CD14-positive monocyte (primary cell): ENCODE data around the gene OBSCN. TPM values are rescaled to one million over a fixed set of nuclear protein-coding genes. Genes with fewer than 3 reads are reported as not detected.

ENCODE experiments used
- DNase-seq, 3 donors: peaks; one replicate each; pipeline ENCODE4 v3.0.0-alpha.2; 2011 to 2022
- H2AFZ ChIP-seq: 2 replicates; pipeline ENCODE4 v1.6.0; 2012; ENCODE audit warnings: mild to moderate bottlenecking, low read depth, low read length, inconsistent platforms; ENCODE audit not compliant: insufficient read depth, poor library complexity, severe bottlenecking
- H3K27ac ChIP-seq, 2 donors: 1 replicate in 1 of 2; 2 replicates in 1 of 2; pipeline ENCODE4 v1.5.1; 2012 to 2013; ENCODE audit warnings: low read length in 2 of 2, control low read depth in 1 of 2, inconsistent platforms in 1 of 2, low read depth in 1 of 2, mild to moderate bottlenecking in 1 of 2
- H3K27me3 ChIP-seq, 2 donors: one replicate each; pipeline versions ENCODE4 v1.6.0 to v1.6.1; 2011 to 2013; ENCODE audit warnings: low read length in 2 of 2; ENCODE audit not compliant: control insufficient read depth in 2 of 2, insufficient read depth in 2 of 2
- H3K36me3 ChIP-seq, 2 donors: replicated peaks in 1 of 2; 1 replicate in 1 of 2; 2 replicates in 1 of 2; pipeline versions ENCODE4 v1.5.1 to v1.6.1; 2012 to 2013; ENCODE audit warnings: low read length in 2 of 2, control low read depth in 1 of 2, inconsistent platforms in 1 of 2, mild to moderate bottlenecking in 1 of 2; ENCODE audit not compliant: insufficient read depth in 2 of 2, control insufficient read depth in 1 of 2
- H3K4me1 ChIP-seq, 2 donors: 1 replicate in 1 of 2; 2 replicates in 1 of 2; pipeline versions ENCODE4 v1.5.1 to v1.6.1; 2012 to 2013; ENCODE audit warnings: low read length in 2 of 2, control low read depth in 1 of 2, inconsistent platforms in 1 of 2, mild to moderate bottlenecking in 1 of 2, moderate library complexity in 1 of 2; ENCODE audit not compliant: insufficient read depth in 2 of 2, control insufficient read depth in 1 of 2
- H3K4me2 ChIP-seq: replicated peaks from 2 replicates; pipeline ENCODE3; 2012; ENCODE audit warnings: low read length, moderate library complexity, mild to moderate bottlenecking; ENCODE audit not compliant: poor library complexity, severe bottlenecking; ENCODE audit errors: extremely low read depth
- H3K4me3 ChIP-seq, 3 experiments: fragments of 200-600 bp in 1 of 3; sonication (generic) in 1 of 3; replicated peaks in 1 of 3; 1 replicate in 2 of 3; 2 replicates in 1 of 3; pipeline ENCODE4 v1.5.1; 2011 to 2013; ENCODE audit warnings: low read length in 3 of 3, mild to moderate bottlenecking in 3 of 3, control low read depth in 2 of 3, low read depth in 2 of 3, inconsistent platforms in 1 of 3, moderate library complexity in 1 of 3
- H3K79me2 ChIP-seq: 2 replicates; pipeline ENCODE4 v1.6.0; 2012; ENCODE audit warnings: mild to moderate bottlenecking, control low read depth, inconsistent platforms, low read length, moderate library complexity; ENCODE audit not compliant: insufficient read depth
- H3K9ac ChIP-seq: 2 replicates; pipeline ENCODE4 v1.6.0; 2017; ENCODE audit warnings: low read length, mild to moderate bottlenecking; ENCODE audit not compliant: insufficient read depth, poor library complexity, severe bottlenecking
- H3K9me3 ChIP-seq, 2 donors: replicated peaks in 1 of 2; 1 replicate in 1 of 2; 2 replicates in 1 of 2; pipeline versions ENCODE4 v1.5.1 to v1.6.1; 2012 to 2013; ENCODE audit warnings: low read length in 2 of 2, control low read depth in 1 of 2; ENCODE audit not compliant: control insufficient read depth in 1 of 2, insufficient read depth in 1 of 2
- H4K20me1 ChIP-seq: 2 replicates; pipeline ENCODE4 v1.6.0; 2012; ENCODE audit warnings: mild to moderate bottlenecking, low read length, control low read depth, moderate library complexity; ENCODE audit not compliant: insufficient read depth
- H3K27ac Mint-ChIP-seq, 7 donors: one replicate each; pipeline ENCODE4 v1.8.0; 2020; ENCODE audit warnings: mild to moderate bottlenecking in 7 of 7, mixed read lengths in 7 of 7, moderate library complexity in 6 of 7, inconsistent platforms in 2 of 7
- H3K27me3 Mint-ChIP-seq, 3 donors: one replicate each; pipeline ENCODE4 v1.8.0; 2021 to 2022; ENCODE audit warnings: low read depth in 3 of 3, mild to moderate bottlenecking in 3 of 3, mixed read lengths in 3 of 3, moderate library complexity in 3 of 3, inconsistent platforms in 1 of 3
- H3K36me3 Mint-ChIP-seq, 2 donors: one replicate each; pipeline ENCODE4 v1.8.0; 2020; ENCODE audit warnings: mixed read lengths in 2 of 2, inconsistent platforms in 1 of 2, mild to moderate bottlenecking in 1 of 2
- H3K4me1 Mint-ChIP-seq: one replicate; pipeline ENCODE4 v1.8.0; 2020; ENCODE audit warnings: mild to moderate bottlenecking, mixed read lengths
- H3K4me3 Mint-ChIP-seq, 2 donors: one replicate each; pipeline ENCODE4 v1.8.0; 2020; ENCODE audit warnings: mild to moderate bottlenecking in 2 of 2, mixed read lengths in 2 of 2, moderate library complexity in 1 of 2
- H3K9me3 Mint-ChIP-seq, 7 donors: one replicate each; pipeline ENCODE4 v1.8.0; 2020 to 2022; ENCODE audit warnings: mixed read lengths in 7 of 7, mild to moderate bottlenecking in 6 of 7, moderate library complexity in 6 of 7, inconsistent platforms in 2 of 7
- CTCF ChIP-seq: fragments of 200-600 bp; IDR thresholded peaks from one replicate; pipeline ENCODE4 v1.8.0; 2022; ENCODE audit warnings: antibody characterized with exemption, mild to moderate bottlenecking
- WGBS: methylation state at CpG from one replicate; pipeline ENCODE4 v1.1.5; 2013; ENCODE audit warnings: missing lambda C conversion rate; ENCODE audit not compliant: insufficient coverage; 5-methylcytosine and 5-hydroxymethylcytosine counted together
- intact Hi-C, 2 donors: fragments of 100-400 bp; cut with micrococcal nuclease; formaldehyde crosslinking; loops; one replicate each; pipeline versions ENCODE4 v1.15.0 to v1.15.1; 2023
- polyA plus RNA-seq, 3 donors: library from polyadenylated mRNA; depleted of rRNA in 1 of 3; unstranded in 2 of 3; stranded (reverse) in 1 of 3; fragments of 300-500 nt in 2 of 3; fragments of >200 nt in 1 of 3; fragmentation: Illumina TruSeq in 2 of 3; gene quantifications; 1 replicate in 2 of 3; 2 replicates in 1 of 3; pipeline ENCODE4 v1.2.3, GENCODE V29; 2012 to 2021

Gene OBSCN
- polyA plus RNA-seq, 3 donors: 0.57 to 1.5 (median 0.76) TPM

GRCh38 chr1:228218513-228219244 is 10.8 kb downstream of the OBSCN start:
- no peak overlapping the region for H3K4me3 ChIP-seq
- intact Hi-C loops: loop anchor here (10.0 kb wide), 2 partner anchors 84 to 186 kb away; partner anchors contain the start of gene TRIM11 (in 1 of the 2)
- Mint-ChIP-seq H3K27me3 (peaks cover 6 to 14% (median 14%) of the 10 kb centered on the region in 3 donors), H3K36me3 (no peaks in the 10 kb centered on the region), H3K9me3 (peaks cover 0 to 5% (median 0%) of the 10 kb centered on the region in 7 donors), H3K4me3 (no peak overlapping the region), H3K27ac (no peak overlapping the region), H3K4me1 (peaks cover 2% of the 10 kb centered on the region)
- TF ChIP-seq CTCF: no peak
- DNase-seq: no peak
- no peak overlapping the region for H3K9ac ChIP-seq
- H4K20me1 ChIP-seq: no peaks in the 10 kb centered on the region
- peaks cover 0 to 6% of the 10 kb centered on the region in 2 donors for H3K4me1 ChIP-seq
- H3K79me2 ChIP-seq: no peaks in the 10 kb centered on the region
- no peak overlapping the region for H3K27ac ChIP-seq
- 91% methylated on average over 11 of the region's 14 CpGs for WGBS
- H3K36me3 ChIP-seq: no peaks in the 10 kb centered on the region
- H3K27me3 ChIP-seq: peaks cover 0 to 3% of the 10 kb centered on the region in 2 donors
- no peak overlapping the region for H2AFZ ChIP-seq
- H3K9me3 ChIP-seq: no peaks in the 10 kb centered on the region
- H3K4me2 ChIP-seq: no peak overlapping the region

GRCh38 chr1:228219245-228219961 is 11.6 kb downstream of the OBSCN start:
- Histone ChIP-seq H3K79me2 (no peaks in the 10 kb centered on the region), H3K9me3 (peaks cover 0 to 7% of the 10 kb centered on the region in 2 donors), H3K4me2 (no peak overlapping the region), H3K27me3 (no peaks in the 10 kb centered on the region), H2AFZ (no peak overlapping the region), H4K20me1 (no peaks in the 10 kb centered on the region), H3K9ac (no peak overlapping the region), H3K27ac (no peak overlapping the region), H3K4me3 (no peak overlapping the region), H3K4me1 (no peaks in the 10 kb centered on the region), H3K36me3 (no peaks in the 10 kb centered on the region)
- Mint-ChIP-seq H3K9me3 (peaks cover 0 to 12% (median 5%) of the 10 kb centered on the region in 7 donors), H3K27me3 (peaks cover 3 to 8% (median 7%) of the 10 kb centered on the region in 3 donors), H3K4me3 (no peak overlapping the region), H3K27ac (no peak overlapping the region), H3K36me3 (no peaks in the 10 kb centered on the region), H3K4me1 (no peaks in the 10 kb centered on the region)
- no peak for TF ChIP-seq CTCF
- whole genome bisulfite sequencing: 96% methylated on average over 16 of the region's 16 CpGs
- no peak for DNase-seq
- intact Hi-C loops: loop anchor here (10.0 kb wide), 2 partner anchors 85 to 185 kb away; partner anchors contain the start of gene TRIM11 (in 1 of the 2)
